Measurements from ENCODE around the gene RAPGEF5. TPM values are rescaled to one million over a fixed set of nuclear protein-coding genes. Genes with fewer than 3 reads are reported as not detected.

RAPGEF5 gene
- total and polyA plus RNA-seq, 10 of the 15 experiments (the other 5 are each of a cell fraction or from before 2014, with no cell fraction given), result 0.38 to 4.0 (median 1.6) TPM; not detected in 1

DNA sequence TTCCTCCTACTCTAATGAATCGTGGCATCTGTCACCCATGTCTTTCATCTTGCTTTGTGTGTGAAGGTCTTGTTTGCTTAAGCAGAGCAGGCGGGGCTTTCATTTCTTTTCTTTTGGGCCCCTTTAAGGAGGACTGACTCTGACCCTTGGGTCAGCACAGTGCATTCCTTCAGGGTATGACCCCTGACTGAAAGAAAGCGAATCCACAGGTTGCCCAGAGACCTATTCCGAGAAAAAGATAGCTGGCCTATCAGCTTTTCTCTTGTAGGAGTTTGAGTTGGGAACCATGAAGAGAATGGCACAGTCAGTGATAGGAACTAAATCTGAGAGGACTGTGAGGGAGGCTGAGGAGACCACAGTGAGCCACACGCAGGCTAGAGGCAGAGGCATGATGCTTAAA lies 218.1 kb downstream of the RAPGEF5 start:
- TF ChIP-seq IKZF2 (IDR thresholded peaks at IDR 0.05) (no peak), CHD2 (IDR thresholded peaks at IDR 0.05; ENCODE audit: borderline replicate concordance, low read depth, low read length) (no peak), MEF2B (IDR thresholded peaks at IDR 0.05; ENCODE audit: partially characterized antibody, poor library complexity, severe bottlenecking) (no peak), MYC (IDR thresholded peaks at IDR 0.05; ENCODE audit: insufficient read depth, insufficient read length, insufficient replicate concordance, low read length, severe bottlenecking) (no peak), ZNF207 (IDR thresholded peaks at IDR 0.05; ENCODE audit: borderline replicate concordance) (no peak), RBBP5 (conservative IDR thresholded peaks at IDR 0.05) (no peak), ZBTB4 (CRISPR knock-in tag; IDR thresholded peaks at IDR 0.05) (no peak), CHD4 (IDR thresholded peaks at IDR 0.05) (no peak), IRF4 (IDR thresholded peaks at IDR 0.05; ENCODE audit: low read depth, low read length) (no peak), IKZF1 (conservative IDR thresholded peaks at IDR 0.05) (no peak), FOXK2 (IDR thresholded peaks at IDR 0.05) (no peak), POLR2AphosphoS5 (IDR thresholded peaks at IDR 0.05; ENCODE audit: low read length) (no peak), MEF2A (IDR thresholded peaks at IDR 0.05; ENCODE audit: insufficient read depth, low read depth, low read length) (no peak), NFIC (IDR thresholded peaks at IDR 0.05; ENCODE audit: low read depth, low read length) (no peak), MAX (IDR thresholded peaks at IDR 0.05; ENCODE audit: low read depth, low read length) (no peak)
- TF ChIP-seq, protein P1, sequence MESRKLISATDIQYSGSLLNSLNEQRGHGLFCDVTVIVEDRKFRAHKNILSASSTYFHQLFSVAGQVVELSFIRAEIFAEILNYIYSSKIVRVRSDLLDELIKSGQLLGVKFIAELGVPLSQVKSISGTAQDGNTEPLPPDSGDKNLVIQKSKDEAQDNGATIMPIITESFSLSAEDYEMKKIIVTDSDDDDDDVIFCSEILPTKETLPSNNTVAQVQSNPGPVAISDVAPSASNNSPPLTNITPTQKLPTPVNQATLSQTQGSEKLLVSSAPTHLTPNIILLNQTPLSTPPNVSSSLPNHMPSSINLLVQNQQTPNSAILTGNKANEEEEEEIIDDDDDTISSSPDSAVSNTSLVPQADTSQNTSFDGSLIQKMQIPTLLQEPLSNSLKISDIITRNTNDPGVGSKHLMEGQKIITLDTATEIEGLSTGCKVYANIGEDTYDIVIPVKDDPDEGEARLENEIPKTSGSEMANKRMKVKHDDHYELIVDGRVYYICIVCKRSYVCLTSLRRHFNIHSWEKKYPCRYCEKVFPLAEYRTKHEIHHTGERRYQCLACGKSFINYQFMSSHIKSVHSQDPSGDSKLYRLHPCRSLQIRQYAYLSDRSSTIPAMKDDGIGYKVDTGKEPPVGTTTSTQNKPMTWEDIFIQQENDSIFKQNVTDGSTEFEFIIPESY (IDR thresholded peaks at IDR 0.05), result no peak
- intact Hi-C loops (cut with micrococcal nuclease; ENCODE audit: unreplicated experiment) (no loop called here), in situ Hi-C loops (cut with MboI) (no loop called here)
- Histone ChIP-seq H3K4me1 (ENCODE audit: control insufficient read depth, insufficient read depth, low read length) (no peaks in the 10 kb centered on the region), H4K20me1 (ENCODE audit: control insufficient read depth, insufficient read depth) (no peaks in the 10 kb centered on the region), H3K4me2 (ENCODE audit: control insufficient read depth, insufficient read depth) (no peak overlapping the region), H3K27ac (ENCODE audit: control insufficient read depth, insufficient read depth) (no peak overlapping the region), H3K27me3 (replicated peaks in 1 of 2; ENCODE audit: control insufficient read depth in 2 of 2, insufficient read depth in 2 of 2, low read length in 1 of 2) (no peaks in the 10 kb centered on the region), H3K4me3 (no peak overlapping the region), H3K9ac (ENCODE audit: control insufficient read depth, insufficient read depth, low read length) (no peak overlapping the region), H3K9me3 (replicated peaks; ENCODE audit: control insufficient read depth, insufficient read depth, low read length) (no peaks in the 10 kb centered on the region), H3K36me3 (ENCODE audit: control insufficient read depth in 2 of 2, insufficient read depth in 2 of 2, low read length in 1 of 2) (no peaks in the 10 kb centered on the region; a peak in 1 of 4 replicates), H2AFZ (ENCODE audit: control insufficient read depth, low read depth, low read length) (no peak overlapping the region), H3K79me2 (ENCODE audit: control insufficient read depth, insufficient read depth, low read length) (no peaks in the 10 kb centered on the region)
- CTCF ChIA-PET, result interaction anchor here (0.6 to 2.7 kb wide), 3 partner anchors 29 to 945 kb away, joined by 3 to 9 read pairs (median 3); no protein-coding TSS in a partner anchor
- WGBS (ENCODE audit: insufficient coverage, insufficient replicate concordance, low lambda C conversion rate, missing lambda C conversion rate), result 41% methylated on average over 5 of the region's 5 CpGs
- DNase-seq (ENCODE audit: low read depth, low spot score) (no peak), FAIRE-seq (no peak), ATAC-seq (no peak)
- RAD21 ChIA-PET (ENCODE audit: unreplicated experiment), result no interaction called here
- no TSS peak for BruUV-seq (replicated peaks)
- POLR2A ChIA-PET, result no interaction called here
- SMC1A ChIA-PET (ENCODE audit: uncharacterized antibody, unreplicated experiment), result interaction anchor here (1.2 kb wide), 1 partner anchor 22 kb away, joined by 3 read pairs; no protein-coding TSS in a partner anchor

Measured in GM12878 (cell line).